GM19467 (cell line): Measurements from ENCODE around the gene TAL1.
"Not testable (repeated sequence)": the region's sequence is repeated elsewhere in the genome, so short reads cannot be mapped to it uniquely, and the experiment has no call there.

Experiments
- ATAC-seq: cut with Tn5 transposase; IDR thresholded peaks from one replicate; pipeline ENCODE4 v1.9.1; 2021; ENCODE audit warnings: mild to moderate bottlenecking, moderate library complexity; ENCODE audit not compliant: unreplicated experiment

The TAL1 gene

GRCh38 chr1:47232187-47232874, at the start of gene TAL1:
Gene TAL1, minus strand, starts transcription at chr1:47232225. Its CDS starts 6,337 bp downstream, at chr1:47225888.
- no peak for ATAC-seq

GRCh38 chr1:47280142-47280541, 48.1 kb upstream of the TAL1 start:
- ATAC-seq, result no peak

GRCh38 chr1:47276850-47277249, 44.8 kb upstream of the TAL1 start:
- ATAC-seq, result no peak

GRCh38 chr1:47275811-47276210, 43.8 kb upstream of the TAL1 start:
- ATAC-seq, result not testable (repeated sequence)

- ATAC-seq, result not testable (repeated sequence)
Observed at GRCh38 chr1:47265529-47265928, 33.5 kb upstream of the TAL1 start.

- no peak for ATAC-seq
Observed at GRCh38 chr1:47262787-47263413, 30.9 kb upstream of the TAL1 start.

GRCh38 chr1:47257224-47257623, 25.2 kb upstream of the TAL1 start:
- ATAC-seq, result no peak

GRCh38 chr1:47252795-47253194, 20.8 kb upstream of the TAL1 start:
- no peak for ATAC-seq

GRCh38 chr1:47252369-47252768, 20.3 kb upstream of the TAL1 start:
- no peak for ATAC-seq

- no peak for ATAC-seq
Observed at GRCh38 chr1:47249755-47250154, 17.7 kb upstream of the TAL1 start.

GRCh38 chr1:47244339-47244862, 12.4 kb upstream of the TAL1 start:
- ATAC-seq, result no peak

- ATAC-seq, result no peak
Observed at GRCh38 chr1:47243910-47244309, 11.9 kb upstream of the TAL1 start.

GRCh38 chr1:47241114-47242113, 9.4 kb upstream of the TAL1 start:
- ATAC-seq, result no peak

- ATAC-seq, result no peak
Observed at GRCh38 chr1:47238935-47239592, 7.0 kb upstream of the TAL1 start.

- ATAC-seq, result no peak
Observed at GRCh38 chr1:47235806-47236205, 3.8 kb upstream of the TAL1 start.

- ATAC-seq, result no peak
Observed at GRCh38 chr1:47235241-47235681, 3.2 kb upstream of the TAL1 start.

- ATAC-seq, result no peak
Observed at GRCh38 chr1:47233186-47233585, 1.2 kb upstream of the TAL1 start.

- ATAC-seq, result no peak
Observed at GRCh38 chr1:47231301-47232186, 481 bp downstream of the TAL1 start.

GRCh38 chr1:47230692-47231300, 1.2 kb downstream of the TAL1 start:
- no peak for ATAC-seq
